ENCODE measurements around the gene INTS3.

- TF ChIP-seq POLR2A (IDR thresholded peaks at IDR 0.05; ENCODE audit: low read length), result peak; percentile 42
- no peak for TF ChIP-seq GATA1 (IDR thresholded peaks at IDR 0.05; ENCODE audit: low read depth, low read length)
Measured at GRCh38 chr1:153698020-153698922, 29.6 kb upstream of the INTS3 start.
